PC-3 (cell line): Measurements from ENCODE around the gene CRADD.
"Not testable (repeated sequence)": the region's sequence is repeated elsewhere in the genome, so short reads cannot be mapped to it uniquely, and the experiment has no call there.

Experiments
- CTCF ChIP-seq: fragments of 300-600 bp; sonication (generic); conservative IDR thresholded peaks from 2 replicates; pipeline ENCODE4 v1.5.1; 2017; ENCODE audit warnings: antibody characterized with exemption, low read depth, mild to moderate bottlenecking, low read length
- EZH2 ChIP-seq: fragments of 300-600 bp; sonication (generic); IDR thresholded peaks from one replicate; pipeline ENCODE4 v1.6.1; 2017; ENCODE audit warnings: antibody characterized with exemption, mild to moderate bottlenecking, low read length; ENCODE audit not compliant: unreplicated experiment

DNA sequence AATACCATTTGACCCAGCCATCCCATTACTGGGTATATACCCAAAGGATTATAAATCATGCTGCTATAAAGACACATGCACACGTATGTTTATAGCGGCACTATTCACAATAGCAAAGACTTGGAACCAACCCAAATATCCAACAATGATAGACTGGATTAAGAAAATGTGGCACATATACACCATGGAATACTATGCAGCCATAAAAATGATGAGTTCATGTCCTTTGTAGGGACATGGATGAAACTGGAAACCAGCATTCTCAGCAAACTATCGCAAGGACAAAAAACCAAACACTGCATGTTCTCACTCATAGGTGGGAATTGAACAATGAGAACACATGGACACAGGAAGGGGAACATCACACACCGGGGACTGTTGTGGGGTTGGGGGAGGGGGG, 104.8 kb downstream of the CRADD start:
- not testable (repeated sequence) for TF ChIP-seq CTCF, EZH2
